Ascending aorta (tissue), 2 donors: ENCODE data around the gene PLCB3. TPM values are rescaled to one million over a fixed set of nuclear protein-coding genes. Genes with fewer than 3 reads are reported as not detected.

Source experiments
- DNase-seq, 2 donors: peaks; one replicate each; pipeline ENCODE4 v3.0.0-alpha.2; 2019; ENCODE audit warnings: low spot score in 2 of 2
- H3K27ac ChIP-seq, 2 donors: fragments of 200-600 bp; sonication (generic); one replicate each; pipeline ENCODE4 v1.5.1; 2016 to 2017; ENCODE audit warnings: mild to moderate bottlenecking in 1 of 2
- H3K27me3 ChIP-seq: fragments of 200-600 bp; sonication (generic); one replicate; pipeline ENCODE4 v1.5.1; 2017
- H3K36me3 ChIP-seq, 2 donors: fragments of 200-600 bp; sonication (generic); one replicate each; pipeline ENCODE4 v1.5.1; 2016
- H3K4me1 ChIP-seq, 2 donors: fragments of 200-600 bp; sonication (generic); one replicate each; pipeline ENCODE4 v1.5.1; 2016 to 2017; ENCODE audit warnings: mild to moderate bottlenecking in 1 of 2
- H3K4me3 ChIP-seq, 2 donors: fragments of 200-600 bp; sonication (generic); one replicate each; pipeline ENCODE4 v1.5.1; 2016 to 2017; ENCODE audit warnings: mild to moderate bottlenecking in 1 of 2
- H3K9me3 ChIP-seq, 2 donors: fragments of 200-600 bp; sonication (generic); one replicate each; pipeline ENCODE4 v1.5.1; 2016
- CTCF ChIP-seq, 3 experiments: fragments of 200-600 bp in 2 of 3; fragments of 450-650 bp in 1 of 3; sonication (generic) in 2 of 3; IDR thresholded peaks; one replicate each; pipeline ENCODE4 v1.5.1; 2016 to 2019; ENCODE audit warnings: antibody characterized with exemption in 3 of 3, mild to moderate bottlenecking in 1 of 3, moderate library complexity in 1 of 3
- intact Hi-C: fragments of 100-400 bp; cut with DNase I; formaldehyde crosslinking; loops from one replicate; pipeline ENCODE4 v1.15.1; 2023
- total RNA-seq: library from RNA; depleted of rRNA; stranded (reverse); fragments of >200 nt; gene quantifications from one replicate; pipeline ENCODE4 v1.1.0, GENCODE V29; 2016

PLCB3 gene
- total RNA-seq, 1 donor from 2014 or later, result 54.0 TPM

GRCh38 chr11:64234647-64235379 lies 16.5 kb upstream of the PLCB3 start:
- H3K4me3 ChIP-seq, result peak overlapping the region; percentile 87 to 92
- no peaks in the 10 kb centered on the region for H3K9me3 ChIP-seq
- H3K27me3 ChIP-seq, result no peaks in the 10 kb centered on the region
- H3K36me3 ChIP-seq, result peaks cover 17 to 19% of the 10 kb centered on the region in 2 donors
- peak overlapping the region; percentile 84 to 92 for H3K27ac ChIP-seq
- H3K4me1 ChIP-seq, result peaks cover 5 to 27% of the 10 kb centered on the region in 2 donors
- intact Hi-C loops, result no loop called here
- peak in 1 of 3 experiments; percentile 5 for TF ChIP-seq CTCF (IDR thresholded peaks at IDR 0.05)
- peak in 1 of 2 donors; percentile 78 for DNase-seq

- TF ChIP-seq CTCF (IDR thresholded peaks at IDR 0.05), result no peak
- DNase-seq, result peak in 1 of 2 donors; percentile 63
- H3K4me1 ChIP-seq, result peaks cover 5 to 32% of the 10 kb centered on the region in 2 donors
- H3K36me3 ChIP-seq, result peaks cover 17 to 19% of the 10 kb centered on the region in 2 donors
- peak overlapping the region; percentile 84 to 92 for H3K27ac ChIP-seq
- peak overlapping the region; percentile 87 to 92 for H3K4me3 ChIP-seq
- no peaks in the 10 kb centered on the region for H3K9me3 ChIP-seq
- intact Hi-C loops, result no loop called here
- H3K27me3 ChIP-seq, result no peaks in the 10 kb centered on the region
Measured at GRCh38 chr11:64235437-64236161, 15.7 kb upstream of the PLCB3 start.

GRCh38 chr11:64237484-64237951 lies 13.8 kb upstream of the PLCB3 start:
- peaks cover 17 to 19% of the 10 kb centered on the region in 2 donors for H3K36me3 ChIP-seq
- peaks cover 5 to 35% of the 10 kb centered on the region in 2 donors for H3K4me1 ChIP-seq

GRCh38 chr11:64238076-64238475 lies 13.3 kb upstream of the PLCB3 start:
- no peak for TF ChIP-seq CTCF (IDR thresholded peaks at IDR 0.05)
- Histone ChIP-seq H3K4me3 (no peak overlapping the region), H3K27me3 (no peaks in the 10 kb centered on the region), H3K4me1 (peaks cover 5 to 35% of the 10 kb centered on the region in 2 donors), H3K36me3 (peaks cover 17 to 19% of the 10 kb centered on the region in 2 donors), H3K27ac (peak overlapping the region in 1 of 2 donors; percentile 22), H3K9me3 (no peaks in the 10 kb centered on the region)
- intact Hi-C loops, result no loop called here
- no peak for DNase-seq

More at GRCh38 chr11:64237484-64237951, 13.8 kb upstream of the PLCB3 start:
- no peaks in the 10 kb centered on the region for H3K9me3 ChIP-seq
- intact Hi-C loops, result no loop called here
- no peak overlapping the region for H3K27ac ChIP-seq
- no peak for TF ChIP-seq CTCF (IDR thresholded peaks at IDR 0.05)
- no peaks in the 10 kb centered on the region for H3K27me3 ChIP-seq
- H3K4me3 ChIP-seq, result no peak overlapping the region
- DNase-seq, result no peak

- Histone ChIP-seq H3K4me3 (no peak overlapping the region), H3K4me1 (peaks cover 5 to 36% of the 10 kb centered on the region in 2 donors), H3K27ac (peak overlapping the region; percentile 99), H3K36me3 (peaks cover 25 to 27% of the 10 kb centered on the region in 2 donors), H3K9me3 (no peaks in the 10 kb centered on the region), H3K27me3 (no peaks in the 10 kb centered on the region)
- no peak for TF ChIP-seq CTCF (IDR thresholded peaks at IDR 0.05)
- intact Hi-C loops, result no loop called here
- no peak for DNase-seq
Measured at GRCh38 chr11:64238999-64239398, 12.3 kb upstream of the PLCB3 start.
